Natural killer cell (primary cell): ENCODE measurements around the gene PTPRM. TPM values are rescaled to one million over a fixed set of nuclear protein-coding genes. Genes with fewer than 3 reads are reported as not detected.

Source experiments
- ATAC-seq, 3 donors: fragments of 150-1000 bp in 2 of 3; fragments of 200-7000 bp in 1 of 3; cut with Tn5 transposase; 1 replicate in 1 of 3; 2 replicates in 2 of 3; pipeline ENCODE4 v1.10.0; 2021; ENCODE audit warnings: mild to moderate bottlenecking in 2 of 3, moderate library complexity in 2 of 3
- DNase-seq, 2 donors: peaks; one replicate each; pipeline versions ENCODE4 v3.0.0 to v3.0.0-alpha.2; 2013 to 2021; ENCODE audit warnings: mixed read lengths in 1 of 2
- H3K27ac ChIP-seq: one replicate; pipeline ENCODE4 v1.5.1; 2013; ENCODE audit warnings: mild to moderate bottlenecking, low read length
- H3K27me3 ChIP-seq: one replicate; pipeline ENCODE4 v1.6.1; 2013; ENCODE audit warnings: low read length; ENCODE audit not compliant: control insufficient read depth, insufficient read depth
- H3K36me3 ChIP-seq: one replicate; pipeline ENCODE4 v1.6.1; 2013; ENCODE audit warnings: low read length; ENCODE audit not compliant: control insufficient read depth, insufficient read depth
- H3K4me1 ChIP-seq: one replicate; pipeline ENCODE4 v1.6.1; 2013; ENCODE audit warnings: low read length; ENCODE audit not compliant: control insufficient read depth, insufficient read depth
- H3K4me3 ChIP-seq: one replicate; pipeline ENCODE4 v1.5.1; 2013; ENCODE audit warnings: low read length
- H3K9me3 ChIP-seq: one replicate; pipeline ENCODE4 v1.6.1; 2013; ENCODE audit warnings: low read length; ENCODE audit not compliant: control insufficient read depth, insufficient read depth
- H3K27ac Mint-ChIP-seq, 2 donors: one replicate each; pipeline ENCODE4 v1.8.0; 2022; ENCODE audit warnings: mild to moderate bottlenecking in 2 of 2, mixed read lengths in 2 of 2, moderate library complexity in 1 of 2
- H3K27me3 Mint-ChIP-seq, 2 donors: one replicate each; pipeline ENCODE4 v1.8.0; 2022; ENCODE audit warnings: low read depth in 2 of 2, mixed read lengths in 2 of 2
- H3K36me3 Mint-ChIP-seq: one replicate; pipeline ENCODE4 v1.8.0; 2022; ENCODE audit warnings: mixed read lengths
- H3K4me1 Mint-ChIP-seq, 2 donors: one replicate each; pipeline ENCODE4 v1.8.0; 2022; ENCODE audit warnings: mixed read lengths in 2 of 2
- H3K4me3 Mint-ChIP-seq: one replicate; pipeline ENCODE4 v1.8.0; 2022; ENCODE audit warnings: mild to moderate bottlenecking, moderate library complexity, mixed read lengths
- H3K9me3 Mint-ChIP-seq, 2 donors: one replicate each; pipeline ENCODE4 v1.8.0; 2022; ENCODE audit warnings: mixed read lengths in 2 of 2
- WGBS: methylation state at CpG from one replicate; pipeline ENCODE4 v1.1.7; 2013; ENCODE audit warnings: missing lambda C conversion rate; ENCODE audit not compliant: insufficient coverage; 5-methylcytosine and 5-hydroxymethylcytosine counted together
- intact Hi-C: fragments of 100-400 bp; cut with micrococcal nuclease; formaldehyde crosslinking; loops from one replicate; pipeline ENCODE4 v1.14.2; 2022
- total RNA-seq, 4 donors: library from RNA; stranded (reverse); fragments of 120-200 nt in 1 of 4; gene quantifications; one replicate each; pipeline versions ENCODE4 v1.2.3 to v1.2.4, GENCODE V29; 2013 to 2022
- TF ChIP-seq, protein P1 (sequence below): fragments of 200-600 bp; IDR thresholded peaks from one replicate; pipeline ENCODE4 v1.8.0; 2022; ENCODE audit warnings: antibody characterized with exemption

PTPRM gene
- total RNA-seq, 3 donors from 2014 or later (not counting 1 experiment from before 2014, with no cell fraction given): 5.0 to 13.2 (median 12.1) TPM

DNA sequence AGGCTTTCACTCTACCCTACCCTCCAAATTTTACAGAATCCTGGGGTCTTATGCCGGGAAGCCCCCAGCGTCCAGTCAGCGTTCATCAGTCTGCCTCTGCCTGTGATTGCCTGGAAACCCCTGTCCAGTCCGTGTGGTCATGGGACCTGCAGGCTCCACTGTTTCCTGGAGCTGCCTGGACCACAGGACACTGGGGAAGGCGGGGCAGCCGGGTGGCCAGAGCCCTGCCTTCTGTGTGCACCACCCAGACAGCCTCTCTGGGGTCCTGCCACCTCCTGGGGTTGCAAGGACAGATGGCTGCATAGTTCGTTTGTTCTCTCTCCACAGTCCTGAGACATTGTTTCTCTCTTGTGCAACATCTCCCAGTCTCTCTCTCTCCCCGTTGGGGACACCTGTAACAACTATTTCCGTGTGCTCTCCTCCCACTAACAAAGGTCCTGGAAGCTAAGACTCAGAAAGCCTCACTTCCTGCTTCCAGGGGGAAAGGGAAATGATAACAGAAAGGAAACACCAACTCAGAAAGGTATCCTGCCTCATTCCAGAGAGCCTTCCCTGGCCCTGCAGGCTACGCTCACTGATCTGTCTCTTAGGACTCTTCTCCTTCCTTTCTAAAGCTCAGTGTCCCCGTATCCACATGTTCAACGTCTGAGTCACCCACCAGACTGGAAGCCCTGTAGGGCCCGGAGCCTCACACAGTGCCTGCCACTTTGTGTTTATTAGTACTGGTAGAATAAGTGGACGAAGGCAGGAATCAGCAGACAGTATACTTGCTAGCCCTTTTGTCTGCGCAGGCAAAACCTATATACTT is 849.3 kb downstream of the PTPRM start:
- Mint-ChIP-seq H3K4me1 (no peaks in the 10 kb centered on the region), H3K27me3 (peaks cover 2 to 8% of the 10 kb centered on the region in 2 donors), H3K4me3 (no peak overlapping the region), H3K9me3 (peaks cover 2 to 3% of the 10 kb centered on the region in 2 donors), H3K36me3 (no peaks in the 10 kb centered on the region), H3K27ac (no peak overlapping the region)
- TF ChIP-seq, protein P1, sequence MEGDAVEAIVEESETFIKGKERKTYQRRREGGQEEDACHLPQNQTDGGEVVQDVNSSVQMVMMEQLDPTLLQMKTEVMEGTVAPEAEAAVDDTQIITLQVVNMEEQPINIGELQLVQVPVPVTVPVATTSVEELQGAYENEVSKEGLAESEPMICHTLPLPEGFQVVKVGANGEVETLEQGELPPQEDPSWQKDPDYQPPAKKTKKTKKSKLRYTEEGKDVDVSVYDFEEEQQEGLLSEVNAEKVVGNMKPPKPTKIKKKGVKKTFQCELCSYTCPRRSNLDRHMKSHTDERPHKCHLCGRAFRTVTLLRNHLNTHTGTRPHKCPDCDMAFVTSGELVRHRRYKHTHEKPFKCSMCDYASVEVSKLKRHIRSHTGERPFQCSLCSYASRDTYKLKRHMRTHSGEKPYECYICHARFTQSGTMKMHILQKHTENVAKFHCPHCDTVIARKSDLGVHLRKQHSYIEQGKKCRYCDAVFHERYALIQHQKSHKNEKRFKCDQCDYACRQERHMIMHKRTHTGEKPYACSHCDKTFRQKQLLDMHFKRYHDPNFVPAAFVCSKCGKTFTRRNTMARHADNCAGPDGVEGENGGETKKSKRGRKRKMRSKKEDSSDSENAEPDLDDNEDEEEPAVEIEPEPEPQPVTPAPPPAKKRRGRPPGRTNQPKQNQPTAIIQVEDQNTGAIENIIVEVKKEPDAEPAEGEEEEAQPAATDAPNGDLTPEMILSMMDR: no peak
- Histone ChIP-seq H3K4me3 (no peak overlapping the region), H3K27ac (no peak overlapping the region), H3K27me3 (no peaks in the 10 kb centered on the region), H3K36me3 (no peaks in the 10 kb centered on the region), H3K9me3 (peaks cover 6% of the 10 kb centered on the region), H3K4me1 (no peaks in the 10 kb centered on the region)
- DNase-seq (no peak), ATAC-seq (no peak)
- 63% methylated on average over 15 of the region's 15 CpGs for WGBS
- intact Hi-C loops: no loop called here

DNA sequence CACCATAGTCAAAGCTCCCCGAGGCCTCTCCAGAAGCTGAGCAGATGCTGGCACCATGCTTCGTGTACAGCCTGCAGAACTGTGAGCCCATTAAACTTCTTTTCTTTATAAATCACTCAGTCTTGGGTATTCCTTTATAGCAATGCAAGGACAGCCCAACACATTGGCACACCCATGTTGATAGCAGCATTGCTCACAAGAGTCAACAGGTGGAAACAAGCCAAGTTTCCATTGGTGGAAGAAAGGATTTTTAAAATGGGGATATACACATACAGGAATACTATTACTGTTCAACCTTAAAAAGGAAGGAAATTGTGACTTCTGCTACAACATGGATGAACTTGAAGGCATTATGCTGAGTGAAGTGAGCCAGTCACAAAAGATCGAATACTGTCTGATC is 855.3 kb downstream of the PTPRM start:
- intact Hi-C loops: no loop called here
- H3K9me3 ChIP-seq: no peaks in the 10 kb centered on the region
- ATAC-seq (no peak), DNase-seq (no peak)
- H3K27ac Mint-ChIP-seq: no peak overlapping the region
- no peaks in the 10 kb centered on the region for H3K36me3 Mint-ChIP-seq
- H3K27me3 ChIP-seq: no peaks in the 10 kb centered on the region
- no peaks in the 10 kb centered on the region for H3K36me3 ChIP-seq
- H3K27ac ChIP-seq: no peak overlapping the region
- no peaks in the 10 kb centered on the region for H3K4me1 ChIP-seq
- peaks cover 0 to 2% of the 10 kb centered on the region in 2 donors for H3K9me3 Mint-ChIP-seq
- no peak overlapping the region for H3K4me3 ChIP-seq
- WGBS: 95% methylated on average over 3 of the region's 3 CpGs
- H3K4me1 Mint-ChIP-seq: no peaks in the 10 kb centered on the region
- no peak overlapping the region for H3K4me3 Mint-ChIP-seq
- TF ChIP-seq, protein P1: no peak
- H3K27me3 Mint-ChIP-seq: no peaks in the 10 kb centered on the region

DNA sequence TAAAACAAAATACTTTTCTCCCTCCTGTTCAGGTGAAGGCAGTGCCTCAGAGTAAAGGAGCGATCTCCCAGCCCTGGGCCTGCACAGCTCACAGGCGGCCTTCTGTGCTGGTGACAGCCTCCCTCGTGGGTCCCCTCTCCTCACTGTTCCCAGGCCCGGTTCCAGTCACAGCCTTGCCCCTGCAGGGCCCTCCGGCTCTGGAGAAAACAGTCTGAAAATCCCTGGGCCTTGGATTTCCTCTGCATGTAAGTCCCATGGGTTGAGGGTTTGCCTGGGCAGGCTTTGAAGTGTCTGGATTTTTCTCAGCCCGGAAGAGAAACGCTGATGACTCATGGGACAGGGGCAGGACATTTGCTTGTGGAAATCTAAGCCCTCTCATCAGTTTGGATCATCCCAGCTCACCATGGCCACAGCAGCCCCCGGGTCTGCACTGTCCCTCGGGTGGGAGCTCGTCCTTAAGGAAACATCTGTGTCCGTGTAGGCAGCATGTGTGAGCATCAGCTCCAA is 856.0 kb downstream of the PTPRM start:
- H3K27me3 Mint-ChIP-seq: no peaks in the 10 kb centered on the region
- no peaks in the 10 kb centered on the region for H3K4me1 Mint-ChIP-seq
- Histone ChIP-seq H3K9me3 (no peaks in the 10 kb centered on the region), H3K4me3 (no peak overlapping the region), H3K27me3 (no peaks in the 10 kb centered on the region), H3K4me1 (no peaks in the 10 kb centered on the region), H3K27ac (no peak overlapping the region), H3K36me3 (no peaks in the 10 kb centered on the region)
- WGBS: 88% methylated on average over 11 of the region's 11 CpGs
- no peak for ATAC-seq
- H3K36me3 Mint-ChIP-seq: no peaks in the 10 kb centered on the region
- no peak overlapping the region for H3K27ac Mint-ChIP-seq
- intact Hi-C loops: no loop called here
- TF ChIP-seq, protein P1: no peak
- peaks cover 0 to 2% of the 10 kb centered on the region in 2 donors for H3K9me3 Mint-ChIP-seq
- no peak overlapping the region for H3K4me3 Mint-ChIP-seq
- DNase-seq: no peak
